SU-DHL-6 (cell line): ENCODE results near the gene UBR2.
"Not testable (repeated sequence)": the region's sequence is repeated elsewhere in the genome, so short reads cannot be mapped to it uniquely, and the experiment has no call there.

Source experiments
- H2AFZ ChIP-seq: fragments of 200-600 bp; sonication (generic); 2 replicates; pipeline ENCODE4 v1.6.1; 2014; ENCODE audit warnings: low read depth, mild to moderate bottlenecking, moderate library complexity, mixed read lengths, antibody characterized with exemption, low read length; ENCODE audit not compliant: severe bottlenecking
- H3F3A ChIP-seq: fragments of 200-600 bp; shearing (Covaris generic); 2 replicates; pipeline ENCODE4 v1.6.0; 2016; ENCODE audit warnings: antibody characterized with exemption, mild to moderate bottlenecking; ENCODE audit not compliant: insufficient read depth
- H3K27ac ChIP-seq: fragments of 200-600 bp; sonication (generic); 2 replicates; pipeline ENCODE4 v1.5.1; 2016; ENCODE audit warnings: low read depth, mild to moderate bottlenecking, low read length, moderate library complexity, mixed read lengths
- H3K27me3 ChIP-seq: fragments of 200-600 bp; sonication (generic), shearing (Covaris generic); 2 replicates; pipeline ENCODE4 v1.6.0; 2014; ENCODE audit warnings: mild to moderate bottlenecking, low read length
- H3K36me3 ChIP-seq: fragments of 200-600 bp; sonication (generic); 2 replicates; pipeline ENCODE4 v1.6.1; 2014; ENCODE audit warnings: mild to moderate bottlenecking, low read length, mixed read lengths
- H3K4me2 ChIP-seq: fragments of 300-600, 200-600 bp; shearing (Covaris generic), sonication (generic); 2 replicates; pipeline ENCODE4 v1.6.0; 2014; ENCODE audit warnings: low read length, low read depth, mild to moderate bottlenecking; ENCODE audit not compliant: poor library complexity, severe bottlenecking
- H3K4me3 ChIP-seq: fragments of 200-600 bp; sonication (generic); 2 replicates; pipeline ENCODE4 v1.5.1; 2014; ENCODE audit warnings: antibody characterized with exemption, low read length, mild to moderate bottlenecking, mixed read lengths; ENCODE audit not compliant: insufficient read depth, poor library complexity, severe bottlenecking
- H3K79me2 ChIP-seq: fragments of 200-600 bp; sonication (generic); 2 replicates; pipeline ENCODE4 v1.6.1; 2014; ENCODE audit warnings: mild to moderate bottlenecking, low read length, moderate library complexity; ENCODE audit not compliant: insufficient read depth
- H3K9ac ChIP-seq: fragments of 200-600 bp; sonication (generic); 2 replicates; pipeline ENCODE4 v1.7.0; 2014; ENCODE audit warnings: mild to moderate bottlenecking, low read length
- H3K9me2 ChIP-seq: fragments of 200-600 bp; sonication (generic); replicated peaks from 2 replicates; pipeline ENCODE4 v1.6.1; 2014; ENCODE audit warnings: low read length; ENCODE audit not compliant: insufficient read depth
- H3K9me3 ChIP-seq: fragments of 200-600 bp; sonication (generic); 2 replicates; pipeline ENCODE4 v1.6.1; 2014; ENCODE audit warnings: low read length, mixed read lengths; ENCODE audit not compliant: insufficient read depth
- H4K20me1 ChIP-seq: fragments of 200-600 bp; sonication (generic); 2 replicates; pipeline ENCODE4 v1.6.1; 2014; ENCODE audit warnings: low read depth, mild to moderate bottlenecking, antibody characterized with exemption, low read length, moderate library complexity, mixed read lengths
- EZH2phosphoT487 ChIP-seq: fragments of 200-600 bp; sonication (generic), shearing (Covaris generic); conservative IDR thresholded peaks from 2 replicates; pipeline ENCODE4 v1.6.1; 2018; ENCODE audit warnings: mild to moderate bottlenecking, antibody characterized with exemption, low read length, moderate library complexity, mixed read lengths
- TF ChIP-seq, protein P1 (sequence below): fragments of 200-600 bp; sonication (generic); IDR thresholded peaks from one replicate; pipeline ENCODE4 v1.5.1; 2017; ENCODE audit warnings: antibody characterized with exemption, mild to moderate bottlenecking, low read length, moderate library complexity; ENCODE audit not compliant: insufficient read depth, poor library complexity, severe bottlenecking

Gene UBR2

DNA sequence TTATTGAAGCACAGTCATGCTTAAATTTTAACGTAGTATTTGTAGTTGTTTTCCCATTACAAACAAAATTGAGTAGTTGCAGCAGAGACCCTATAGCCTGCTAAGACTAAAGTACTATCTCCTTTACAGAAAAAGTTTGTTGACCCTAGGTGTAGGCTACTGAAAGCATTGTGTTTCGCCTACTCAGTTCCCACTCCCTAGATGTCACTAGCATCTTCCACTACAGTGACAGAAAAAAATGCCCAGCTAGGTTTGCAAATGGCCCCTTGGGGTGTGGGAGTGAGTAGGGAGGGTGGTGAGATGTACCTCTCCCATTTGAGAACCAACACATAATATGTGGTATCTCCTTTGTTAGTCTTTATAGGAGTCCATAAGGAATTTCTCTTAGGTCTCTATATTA, 34.5 kb downstream of the UBR2 start:
- Histone ChIP-seq H3K9me3 (no peaks in the 10 kb centered on the region), H4K20me1 (no peaks in the 10 kb centered on the region), H2AFZ (no peak overlapping the region), H3K4me2 (no peak overlapping the region), H3F3A (peaks cover 4% of the 10 kb centered on the region; the same call in 1 of the 2 replicates), H3K27ac (no peak overlapping the region), H3K4me3 (no peak overlapping the region), H3K9me2 (no peaks in the 10 kb centered on the region), H3K27me3 (no peaks in the 10 kb centered on the region), H3K9ac (no peak overlapping the region), H3K36me3 (peaks cover 21% of the 10 kb centered on the region; the same call in 1 of the 2 replicates), H3K79me2 (no peaks in the 10 kb centered on the region; the same call in 1 of the 2 replicates)
- no peak for TF ChIP-seq EZH2phosphoT487

DNA sequence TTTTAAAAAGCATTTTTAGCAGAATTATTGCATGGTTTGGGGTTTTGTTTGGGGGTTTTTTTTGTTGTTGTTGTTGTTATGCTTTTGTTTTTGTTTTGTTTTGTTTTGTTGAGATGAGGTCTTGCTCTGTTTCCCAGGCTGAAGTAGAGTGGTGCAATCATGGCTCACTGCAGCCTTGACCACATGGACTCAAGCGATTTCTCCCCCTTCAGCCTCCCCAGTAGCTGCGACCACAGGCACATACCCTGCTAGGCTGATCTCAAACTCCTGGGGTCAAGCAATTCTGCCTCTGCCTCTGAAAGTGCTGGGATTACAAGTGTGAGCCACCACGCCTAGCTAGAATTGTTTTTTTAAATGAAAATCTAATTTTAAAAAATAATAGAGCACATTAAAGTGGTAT, 35.7 kb downstream of the UBR2 start:
- no peak overlapping the region for H2AFZ ChIP-seq
- no peak overlapping the region for H3K9ac ChIP-seq
- H3K4me3 ChIP-seq: no peak overlapping the region
- TF ChIP-seq EZH2phosphoT487: no peak
- TF ChIP-seq, protein P1, sequence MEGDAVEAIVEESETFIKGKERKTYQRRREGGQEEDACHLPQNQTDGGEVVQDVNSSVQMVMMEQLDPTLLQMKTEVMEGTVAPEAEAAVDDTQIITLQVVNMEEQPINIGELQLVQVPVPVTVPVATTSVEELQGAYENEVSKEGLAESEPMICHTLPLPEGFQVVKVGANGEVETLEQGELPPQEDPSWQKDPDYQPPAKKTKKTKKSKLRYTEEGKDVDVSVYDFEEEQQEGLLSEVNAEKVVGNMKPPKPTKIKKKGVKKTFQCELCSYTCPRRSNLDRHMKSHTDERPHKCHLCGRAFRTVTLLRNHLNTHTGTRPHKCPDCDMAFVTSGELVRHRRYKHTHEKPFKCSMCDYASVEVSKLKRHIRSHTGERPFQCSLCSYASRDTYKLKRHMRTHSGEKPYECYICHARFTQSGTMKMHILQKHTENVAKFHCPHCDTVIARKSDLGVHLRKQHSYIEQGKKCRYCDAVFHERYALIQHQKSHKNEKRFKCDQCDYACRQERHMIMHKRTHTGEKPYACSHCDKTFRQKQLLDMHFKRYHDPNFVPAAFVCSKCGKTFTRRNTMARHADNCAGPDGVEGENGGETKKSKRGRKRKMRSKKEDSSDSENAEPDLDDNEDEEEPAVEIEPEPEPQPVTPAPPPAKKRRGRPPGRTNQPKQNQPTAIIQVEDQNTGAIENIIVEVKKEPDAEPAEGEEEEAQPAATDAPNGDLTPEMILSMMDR: no peak
- H3K36me3 ChIP-seq: peaks cover 16% of the 10 kb centered on the region; the same call in 1 of the 2 replicates
- no peaks in the 10 kb centered on the region; the same call in 1 of the 2 replicates for H3K79me2 ChIP-seq
- H3F3A ChIP-seq: peaks cover 13% of the 10 kb centered on the region; the same call in 1 of the 2 replicates
- no peaks in the 10 kb centered on the region for H4K20me1 ChIP-seq
- no peaks in the 10 kb centered on the region for H3K9me3 ChIP-seq
- no peak overlapping the region for H3K27ac ChIP-seq
- no peaks in the 10 kb centered on the region for H3K27me3 ChIP-seq
- H3K9me2 ChIP-seq: no peaks in the 10 kb centered on the region
- H3K4me2 ChIP-seq: no peak overlapping the region

DNA sequence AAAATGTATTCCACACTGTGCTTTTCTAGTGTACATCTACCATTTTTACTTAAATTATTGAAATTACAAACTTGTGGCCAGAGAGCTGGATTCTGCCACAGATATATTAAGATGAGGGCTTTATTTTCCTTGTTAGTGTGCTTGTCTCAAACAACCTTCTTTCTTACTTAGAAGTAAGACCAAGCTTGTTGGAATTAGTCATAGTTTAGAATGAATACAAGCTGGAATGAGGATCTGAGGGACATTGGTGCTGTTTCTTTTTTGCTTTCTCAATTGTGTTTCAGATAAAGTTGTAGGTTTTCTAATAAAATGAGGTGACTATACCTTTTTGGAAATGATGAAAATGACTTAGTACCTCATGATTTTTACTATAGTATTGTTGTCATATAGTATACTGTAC, 40.3 kb downstream of the UBR2 start:
- Histone ChIP-seq H3K27me3 (no peaks in the 10 kb centered on the region), H3K79me2 (no peaks in the 10 kb centered on the region), H3K9ac (no peak overlapping the region), H4K20me1 (no peaks in the 10 kb centered on the region), H3K9me3 (no peaks in the 10 kb centered on the region), H3K4me3 (no peak overlapping the region), H3F3A (peaks cover 21% of the 10 kb centered on the region; the same call in 1 of the 2 replicates), H3K27ac (no peak overlapping the region), H2AFZ (no peak overlapping the region), H3K4me2 (no peak overlapping the region), H3K9me2 (no peaks in the 10 kb centered on the region), H3K36me3 (peaks cover 19% of the 10 kb centered on the region; the same call in 1 of the 2 replicates)
- TF ChIP-seq, protein P1: no peak
- no peak for TF ChIP-seq EZH2phosphoT487

DNA sequence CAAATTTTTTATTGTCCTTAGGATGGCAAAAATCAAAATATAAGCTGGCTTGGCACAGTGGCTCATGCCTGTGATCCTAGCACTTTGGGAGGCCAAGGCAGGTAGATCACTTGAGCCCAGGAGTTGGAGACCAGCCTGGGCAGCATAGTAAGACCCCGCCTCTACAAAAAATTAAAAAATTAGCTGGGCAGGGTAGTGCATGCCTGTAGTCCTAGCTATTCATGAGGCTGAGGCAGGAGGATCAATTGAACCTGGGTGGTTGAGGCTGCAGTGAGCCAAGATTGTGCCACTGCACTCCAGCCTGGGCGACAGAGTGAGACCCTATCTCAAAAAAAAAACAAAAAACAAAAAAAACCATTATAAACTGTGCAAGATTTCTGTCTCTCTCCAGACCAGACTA, 40.9 kb downstream of the UBR2 start:
- Histone ChIP-seq H3F3A (peaks cover 21% of the 10 kb centered on the region; the same call in 1 of the 2 replicates), H3K36me3 (peaks cover 19% of the 10 kb centered on the region; the same call in 1 of the 2 replicates)
- H3K27me3 ChIP-seq, H3K9me2 ChIP-seq, H3K9me3 ChIP-seq, H3K79me2 ChIP-seq, H3K27ac ChIP-seq, H3K4me3 ChIP-seq, H2AFZ ChIP-seq, H4K20me1 ChIP-seq, H3K4me2 ChIP-seq, H3K9ac ChIP-seq: not testable (repeated sequence)
